Measurements from ENCODE around the gene SPAAR.

SPAAR gene

DNA sequence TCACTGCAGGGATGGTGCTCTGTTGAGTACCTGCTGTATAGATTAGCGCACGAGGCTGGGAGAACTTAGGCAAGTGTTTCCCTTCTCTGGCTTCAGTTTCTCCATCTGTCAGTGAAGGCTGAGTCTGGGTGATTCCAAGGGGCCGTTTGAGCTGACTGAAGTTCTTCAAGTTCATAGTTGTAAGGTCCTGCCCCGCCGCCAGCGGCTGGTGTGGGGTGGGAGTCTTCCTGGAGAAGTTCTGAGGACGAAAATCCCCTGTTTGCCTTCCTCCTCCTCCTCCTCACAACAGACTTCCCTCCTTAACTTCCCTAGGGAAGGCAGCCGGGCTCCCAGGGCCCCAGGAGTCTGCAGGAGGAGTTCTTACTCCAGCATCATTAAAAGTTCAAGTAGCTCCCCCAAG is 5.0 kb upstream of the SPAAR start:
- TF ChIP-seq, protein P1, sequence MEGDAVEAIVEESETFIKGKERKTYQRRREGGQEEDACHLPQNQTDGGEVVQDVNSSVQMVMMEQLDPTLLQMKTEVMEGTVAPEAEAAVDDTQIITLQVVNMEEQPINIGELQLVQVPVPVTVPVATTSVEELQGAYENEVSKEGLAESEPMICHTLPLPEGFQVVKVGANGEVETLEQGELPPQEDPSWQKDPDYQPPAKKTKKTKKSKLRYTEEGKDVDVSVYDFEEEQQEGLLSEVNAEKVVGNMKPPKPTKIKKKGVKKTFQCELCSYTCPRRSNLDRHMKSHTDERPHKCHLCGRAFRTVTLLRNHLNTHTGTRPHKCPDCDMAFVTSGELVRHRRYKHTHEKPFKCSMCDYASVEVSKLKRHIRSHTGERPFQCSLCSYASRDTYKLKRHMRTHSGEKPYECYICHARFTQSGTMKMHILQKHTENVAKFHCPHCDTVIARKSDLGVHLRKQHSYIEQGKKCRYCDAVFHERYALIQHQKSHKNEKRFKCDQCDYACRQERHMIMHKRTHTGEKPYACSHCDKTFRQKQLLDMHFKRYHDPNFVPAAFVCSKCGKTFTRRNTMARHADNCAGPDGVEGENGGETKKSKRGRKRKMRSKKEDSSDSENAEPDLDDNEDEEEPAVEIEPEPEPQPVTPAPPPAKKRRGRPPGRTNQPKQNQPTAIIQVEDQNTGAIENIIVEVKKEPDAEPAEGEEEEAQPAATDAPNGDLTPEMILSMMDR (IDR thresholded peaks at IDR 0.05) = no peak
- H3K9me3 ChIP-seq = no peaks in the 10 kb centered on the region
- peak overlapping the region in 1 of 2 donors; percentile 57 for H3K4me3 ChIP-seq
- peaks cover 9 to 65% (median 60%) of the 10 kb centered on the region in 4 donors for H3K4me1 ChIP-seq
- H3K27me3 ChIP-seq = no peaks in the 10 kb centered on the region
- intact Hi-C loops (cut with DNase I; ENCODE audit: low total_unique reads) = no loop called here
- peak overlapping the region; percentile 88 to 98 for H3K27ac ChIP-seq
- DNase-seq = no peak
- no peaks in the 10 kb centered on the region for H3K36me3 ChIP-seq

DNA sequence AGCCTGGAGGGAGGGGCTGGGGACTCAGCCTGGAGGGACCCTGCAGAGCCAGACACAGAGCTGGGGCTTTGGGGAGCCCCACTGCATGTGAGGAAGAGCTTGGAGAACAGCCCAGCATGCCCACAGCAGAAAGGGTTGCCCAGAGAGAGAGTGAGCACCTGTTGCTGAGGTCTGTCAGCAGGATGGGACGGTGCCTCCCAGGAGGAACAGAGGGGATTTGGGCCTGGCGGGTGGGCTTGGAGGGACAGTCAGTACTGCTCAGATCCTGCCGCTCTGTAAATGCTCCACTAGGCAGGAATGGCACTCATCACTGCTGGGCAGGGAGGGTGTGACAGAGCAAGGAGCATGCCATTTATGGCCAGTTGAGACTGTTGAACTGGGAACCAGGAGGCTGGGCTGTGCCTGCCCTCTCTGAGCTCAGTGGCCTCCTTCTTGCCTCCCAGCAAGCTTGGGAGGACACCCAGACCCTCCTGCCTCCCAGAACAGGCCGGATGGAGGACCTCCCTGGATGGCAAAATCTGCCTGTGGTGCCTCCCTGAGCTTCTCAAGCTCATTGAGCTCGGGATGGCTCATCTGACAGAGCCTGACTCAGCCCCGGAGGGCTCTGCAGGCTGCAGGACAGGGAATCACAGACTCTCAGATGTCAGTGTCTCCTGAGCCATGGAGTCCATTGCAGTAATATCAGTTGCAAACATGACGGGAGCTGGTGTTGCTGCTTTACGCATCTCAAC is 4.1 kb upstream of the SPAAR start:
- Histone ChIP-seq H3K9me3 (no peaks in the 10 kb centered on the region), H3K4me1 (peaks cover 11 to 74% (median 68%) of the 10 kb centered on the region in 4 donors), H3K27me3 (no peaks in the 10 kb centered on the region), H3K4me3 (peak overlapping the region; percentile 47 to 57), H3K36me3 (no peaks in the 10 kb centered on the region), H3K27ac (peak overlapping the region; percentile 88 to 98)
- peak in 1 of 2 donors; percentile 80 for DNase-seq
- TF ChIP-seq, protein P1 (IDR thresholded peaks at IDR 0.05) = no peak
- intact Hi-C loops (cut with DNase I; ENCODE audit: low total_unique reads) = no loop called here

DNA sequence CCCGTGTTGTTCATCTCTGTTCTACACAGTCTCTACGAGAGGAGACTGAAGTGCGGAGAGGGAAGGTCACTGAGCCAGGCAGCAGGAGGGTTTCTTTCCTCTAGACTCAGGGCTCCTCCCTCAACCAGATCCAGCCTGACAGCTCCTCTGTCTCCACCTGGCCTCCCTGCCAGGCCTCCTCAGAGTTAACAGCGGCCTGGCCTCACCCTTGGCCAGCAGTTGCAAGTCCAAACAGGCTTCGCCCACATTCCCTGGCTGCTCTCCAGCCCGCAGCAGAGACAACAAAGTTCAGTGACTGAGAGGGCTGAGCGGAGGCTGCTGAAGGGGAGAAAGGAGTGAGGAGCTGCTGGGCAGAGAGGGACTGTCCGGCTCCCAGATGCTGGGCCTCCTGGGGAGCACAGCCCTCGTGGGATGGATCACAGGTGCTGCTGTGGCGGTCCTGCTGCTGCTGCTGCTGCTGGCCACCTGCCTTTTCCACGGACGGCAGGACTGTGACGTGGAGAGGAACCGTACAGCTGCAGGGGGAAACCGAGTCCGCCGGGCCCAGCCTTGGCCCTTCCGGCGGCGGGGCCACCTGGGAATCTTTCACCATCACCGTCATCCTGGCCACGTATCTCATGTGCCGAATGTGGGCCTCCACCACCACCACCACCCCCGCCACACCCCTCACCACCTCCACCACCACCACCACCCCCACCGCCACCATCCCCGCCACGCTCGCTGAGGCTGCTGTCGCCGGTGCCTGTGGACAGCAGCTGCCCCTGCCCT is 3.2 kb upstream of the SPAAR start, which contains the start of gene HRCT1:
TSS of gene HRCT1 (plus strand) at position 291 of the 768 bp plus-strand sequence. CDS start at position 377, 86 bp downstream.
- H3K9me3 ChIP-seq = no peaks in the 10 kb centered on the region
- peak within 1 kb of the TSS; percentile 47 to 57 for H3K4me3 ChIP-seq
- H3K27me3 ChIP-seq = no peaks in the 10 kb centered on the region
- TF ChIP-seq, protein P1 (IDR thresholded peaks at IDR 0.05) = peak in 1 of 2 experiments; percentile 14
- no peaks in the 10 kb centered on the region for H3K36me3 ChIP-seq
- peak within 1 kb of the TSS; percentile 88 to 98 for H3K27ac ChIP-seq
- H3K4me1 ChIP-seq = peaks cover 11 to 83% (median 76%) of the 10 kb centered on the region in 4 donors
- peak; percentile 95 to 96 for DNase-seq
- intact Hi-C loops (cut with DNase I; ENCODE audit: low total_unique reads) = no loop called here

DNA sequence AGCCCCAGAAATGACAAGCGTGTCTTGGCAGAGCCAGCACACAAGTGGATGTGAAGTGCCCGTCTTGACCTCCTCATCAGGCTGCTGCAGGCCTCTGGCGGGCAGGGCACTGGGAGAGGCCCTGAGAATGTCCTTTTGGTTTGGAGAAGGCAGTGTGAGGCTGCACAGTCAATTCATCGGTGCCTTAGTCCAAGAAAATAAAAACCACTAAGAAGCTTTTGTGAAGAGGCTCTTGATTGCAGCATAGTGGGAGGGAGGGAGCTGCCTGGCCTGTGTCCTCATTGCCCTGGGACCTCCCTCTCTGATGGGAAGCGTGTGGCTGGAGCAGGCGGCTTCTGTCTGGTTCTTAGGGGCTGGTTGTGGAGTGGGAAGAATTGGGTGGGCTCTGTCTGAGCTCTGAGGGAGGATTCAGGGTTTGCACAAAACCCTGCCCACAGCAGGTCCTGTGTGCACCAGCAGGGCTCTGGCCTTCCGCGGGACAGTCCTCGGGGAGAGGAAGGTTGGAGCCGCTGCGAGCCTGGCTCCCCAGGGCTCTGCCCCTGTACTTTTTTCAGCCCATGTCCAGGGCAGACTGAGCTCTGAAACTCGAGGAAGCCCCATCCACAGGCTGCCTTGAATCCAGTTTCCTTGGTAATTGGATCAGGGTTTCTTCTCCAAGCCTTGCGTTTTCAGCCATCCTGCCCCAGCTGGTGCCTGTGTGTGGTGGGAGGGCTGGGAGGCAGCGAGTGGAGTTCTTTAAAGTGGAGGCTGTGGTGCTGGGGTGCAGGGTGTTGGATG is 2.2 kb upstream of the SPAAR start:
- intact Hi-C loops (cut with DNase I; ENCODE audit: low total_unique reads) = no loop called here
- H3K4me3 ChIP-seq = peak overlapping the region; percentile 47 to 57

More for the DNA sequence above, 2.2 kb upstream of the SPAAR start:
- H3K9me3 ChIP-seq = no peaks in the 10 kb centered on the region
- no peaks in the 10 kb centered on the region for H3K36me3 ChIP-seq
- TF ChIP-seq, protein P1 (IDR thresholded peaks at IDR 0.05) = peak in 1 of 2 experiments; percentile 18
- peak overlapping the region; percentile 88 to 98 for H3K27ac ChIP-seq
- DNase-seq = peak; percentile 83 to 90
- no peaks in the 10 kb centered on the region for H3K27me3 ChIP-seq
- peaks cover 11 to 91% (median 85%) of the 10 kb centered on the region in 4 donors for H3K4me1 ChIP-seq

All from tibial artery (tissue), 4 donors.